GM19467 (cell line): ENCODE measurements around the gene LRCOL1.

Experiments used
- ATAC-seq: cut with Tn5 transposase; IDR thresholded peaks from one replicate; pipeline ENCODE4 v1.9.1; 2021; ENCODE audit warnings: mild to moderate bottlenecking, moderate library complexity; ENCODE audit not compliant: unreplicated experiment

LRCOL1 gene

GRCh38 chr12:132554845-132555630 is 55.3 kb downstream of the LRCOL1 start:
- no peak for ATAC-seq
